Osteoblast (primary cell): ENCODE measurements around the gene GABARAPL2. TPM values are rescaled to one million over a fixed set of nuclear protein-coding genes. Genes with fewer than 3 reads are reported as not detected.

Experiments used
- DNase-seq: peaks from one replicate; pipeline ENCODE4 v3.0.0; 2011; ENCODE audit warnings: low spot score, mixed read lengths; ENCODE audit not compliant: insufficient read length; ENCODE audit errors: missing footprints
- H2AFZ ChIP-seq: 2 replicates; pipeline ENCODE4 v1.6.0; 2011; ENCODE audit warnings: mild to moderate bottlenecking, low read length
- H3K27ac ChIP-seq: 2 replicates; pipeline ENCODE4 v1.5.1; 2011; ENCODE audit warnings: mild to moderate bottlenecking, low read depth, low read length, moderate library complexity
- H3K27me3 ChIP-seq: 2 replicates; pipeline ENCODE4 v1.6.0; 2012; ENCODE audit warnings: mild to moderate bottlenecking, control low read depth, inconsistent platforms, low read length, moderate library complexity; ENCODE audit not compliant: insufficient read depth
- H3K36me3 ChIP-seq: 2 replicates; pipeline ENCODE4 v1.5.1; 2011; ENCODE audit warnings: mild to moderate bottlenecking, low read length, control low read depth, moderate library complexity; ENCODE audit not compliant: insufficient read depth
- H3K4me1 ChIP-seq: 2 replicates; pipeline ENCODE4 v1.5.1; 2011; ENCODE audit warnings: mild to moderate bottlenecking, low read length, control low read depth, moderate library complexity; ENCODE audit not compliant: insufficient read depth
- H3K4me2 ChIP-seq: 2 replicates; pipeline ENCODE4 v1.6.0; 2011; ENCODE audit warnings: mild to moderate bottlenecking, low read length; ENCODE audit not compliant: insufficient read depth
- H3K4me3 ChIP-seq: fragments of 200-600 bp; sonication (generic); 3 replicates; pipeline ENCODE4 v1.5.1; 2012; ENCODE audit warnings: mild to moderate bottlenecking, low read length, inconsistent platforms; ENCODE audit not compliant: insufficient read depth
- H3K79me2 ChIP-seq: 2 replicates; pipeline ENCODE4 v1.6.0; 2012; ENCODE audit warnings: mild to moderate bottlenecking, low read length, control low read depth, inconsistent platforms; ENCODE audit not compliant: insufficient read depth
- H3K9me3 ChIP-seq: 2 replicates; pipeline ENCODE4 v1.5.1; 2011; ENCODE audit warnings: low read depth, low read length, control low read depth
- H4K20me1 ChIP-seq: 2 replicates; pipeline ENCODE4 v1.6.0; 2012; ENCODE audit warnings: mild to moderate bottlenecking, low read length, control low read depth; ENCODE audit not compliant: insufficient read depth
- total RNA-seq: library from RNA; depleted of rRNA; stranded (reverse); fragments of >200 nt; gene quantifications from 2 replicates; pipeline ENCODE4 v1.2.3, GENCODE V29; 2012
- TF ChIP-seq, protein P1 (sequence below): IDR thresholded peaks from 2 replicates; pipeline ENCODE4 v1.5.1; 2011; ENCODE audit warnings: mild to moderate bottlenecking, low read depth, low read length, moderate library complexity; ENCODE audit errors: extremely low read depth

The GABARAPL2 gene
- total RNA-seq, 1 donor, result 32.9 TPM

DNA sequence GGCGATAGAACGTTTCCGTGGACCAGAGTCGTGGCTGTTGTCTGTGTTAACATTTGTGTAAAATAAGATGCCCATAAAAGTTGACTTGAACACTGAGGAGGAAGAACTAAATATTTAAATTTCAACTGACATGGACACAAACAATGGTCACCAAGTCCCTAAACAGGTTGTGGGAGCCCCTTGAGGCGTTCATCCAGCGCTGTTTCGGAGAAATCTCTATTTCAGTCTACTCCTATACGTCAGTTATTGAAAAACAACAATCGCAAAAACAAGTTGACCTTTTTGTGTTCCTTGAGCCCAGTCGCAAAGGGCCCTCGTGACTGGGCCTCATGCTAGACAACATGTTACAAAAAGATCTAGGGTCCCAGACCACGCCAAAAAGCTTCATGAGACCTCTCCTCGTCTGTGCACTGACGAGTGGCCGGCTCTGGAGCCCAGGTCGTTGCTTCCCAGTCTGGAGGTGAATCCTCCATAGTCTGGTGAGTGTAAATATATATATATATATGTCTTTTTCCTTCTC, 9.7 kb upstream of the GABARAPL2 start:
- peak overlapping the region; percentile 92 for H3K4me3 ChIP-seq
- peaks cover 7% of the 10 kb centered on the region for H3K79me2 ChIP-seq
- no peaks in the 10 kb centered on the region for H3K9me3 ChIP-seq
- TF ChIP-seq, protein P1, sequence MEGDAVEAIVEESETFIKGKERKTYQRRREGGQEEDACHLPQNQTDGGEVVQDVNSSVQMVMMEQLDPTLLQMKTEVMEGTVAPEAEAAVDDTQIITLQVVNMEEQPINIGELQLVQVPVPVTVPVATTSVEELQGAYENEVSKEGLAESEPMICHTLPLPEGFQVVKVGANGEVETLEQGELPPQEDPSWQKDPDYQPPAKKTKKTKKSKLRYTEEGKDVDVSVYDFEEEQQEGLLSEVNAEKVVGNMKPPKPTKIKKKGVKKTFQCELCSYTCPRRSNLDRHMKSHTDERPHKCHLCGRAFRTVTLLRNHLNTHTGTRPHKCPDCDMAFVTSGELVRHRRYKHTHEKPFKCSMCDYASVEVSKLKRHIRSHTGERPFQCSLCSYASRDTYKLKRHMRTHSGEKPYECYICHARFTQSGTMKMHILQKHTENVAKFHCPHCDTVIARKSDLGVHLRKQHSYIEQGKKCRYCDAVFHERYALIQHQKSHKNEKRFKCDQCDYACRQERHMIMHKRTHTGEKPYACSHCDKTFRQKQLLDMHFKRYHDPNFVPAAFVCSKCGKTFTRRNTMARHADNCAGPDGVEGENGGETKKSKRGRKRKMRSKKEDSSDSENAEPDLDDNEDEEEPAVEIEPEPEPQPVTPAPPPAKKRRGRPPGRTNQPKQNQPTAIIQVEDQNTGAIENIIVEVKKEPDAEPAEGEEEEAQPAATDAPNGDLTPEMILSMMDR, result no peak
- no peak for DNase-seq
- peak overlapping the region; percentile 96 for H2AFZ ChIP-seq
- no peaks in the 10 kb centered on the region for H3K36me3 ChIP-seq
- H3K4me1 ChIP-seq, result peaks cover 21% of the 10 kb centered on the region
- peak overlapping the region; percentile 94 for H3K4me2 ChIP-seq
- no peaks in the 10 kb centered on the region for H4K20me1 ChIP-seq
- no peaks in the 10 kb centered on the region for H3K27me3 ChIP-seq
- H3K27ac ChIP-seq, result peak overlapping the region; percentile 79

DNA sequence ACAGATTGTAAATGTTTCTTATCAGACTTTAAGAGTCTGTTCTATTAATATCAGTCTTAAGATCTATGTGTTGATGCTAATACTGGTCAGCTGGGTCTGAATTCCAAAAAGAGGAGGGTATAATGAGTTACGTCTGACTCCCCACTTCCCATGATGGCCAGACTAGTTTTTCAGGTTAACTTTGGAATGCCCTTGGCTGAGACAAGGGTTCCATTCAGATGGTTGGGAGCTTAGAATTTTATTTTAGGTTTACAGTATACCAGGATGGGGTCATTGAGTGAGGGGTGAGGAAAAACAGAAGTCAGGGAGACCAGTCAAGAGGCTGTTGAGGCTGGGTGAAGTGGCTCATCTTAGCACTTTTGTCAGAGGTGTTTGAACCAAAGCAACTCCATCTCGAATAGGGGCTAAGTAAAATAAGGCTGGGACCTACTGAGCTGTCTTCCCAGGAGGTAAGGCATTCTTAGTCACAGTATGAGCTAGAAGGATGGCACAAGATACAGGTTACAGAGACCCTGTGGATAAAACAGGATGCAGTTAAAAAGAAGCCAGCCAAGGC, 7.3 kb upstream of the GABARAPL2 start:
- Histone ChIP-seq H3K4me2 (no peak overlapping the region), H3K27me3 (peaks cover 3% of the 10 kb centered on the region), H3K79me2 (peaks cover 2% of the 10 kb centered on the region), H3K9me3 (no peaks in the 10 kb centered on the region), H3K27ac (no peak overlapping the region), H4K20me1 (no peaks in the 10 kb centered on the region), H3K36me3 (no peaks in the 10 kb centered on the region), H3K4me1 (peaks cover 21% of the 10 kb centered on the region), H3K4me3 (no peak overlapping the region), H2AFZ (no peak overlapping the region)
- no peak for DNase-seq
- TF ChIP-seq, protein P1, result no peak

DNA sequence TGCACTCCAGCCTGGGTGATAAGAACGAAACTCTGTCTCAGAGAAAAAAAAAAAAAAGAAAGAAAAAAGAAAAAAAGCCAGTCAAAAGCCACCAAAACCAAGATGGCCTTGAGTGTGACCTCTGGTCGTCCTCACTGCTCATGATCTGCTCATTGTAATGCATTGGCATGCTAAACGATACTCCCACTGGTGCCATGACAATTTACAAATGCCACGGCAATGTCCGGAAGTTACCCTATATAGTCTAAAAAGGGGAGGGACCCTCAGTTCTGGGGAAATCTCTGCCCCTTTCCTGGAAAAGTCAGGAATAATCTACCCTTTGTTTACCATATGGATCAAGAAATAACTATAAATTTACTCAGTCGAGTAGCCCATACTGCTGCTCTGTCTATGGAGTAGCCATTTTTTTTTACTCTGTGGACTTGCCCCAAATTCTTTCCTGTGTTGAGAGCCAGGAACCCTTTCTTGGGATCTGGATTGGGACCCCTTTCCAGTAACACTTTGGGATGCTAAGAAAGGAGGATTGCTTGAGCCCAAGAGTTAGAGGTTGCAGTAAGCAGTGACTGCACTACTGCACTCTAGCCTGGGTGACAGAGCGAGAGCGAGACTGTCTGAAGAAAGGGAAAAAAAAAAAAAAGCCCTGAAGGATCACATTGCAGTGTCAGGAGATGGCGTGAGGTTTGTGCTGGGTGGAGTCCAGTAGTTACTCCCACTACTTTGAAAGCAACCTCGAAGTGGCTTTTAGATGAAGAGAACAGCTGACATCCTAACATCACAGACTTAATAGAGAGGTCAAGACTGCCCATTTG, 6.4 kb upstream of the GABARAPL2 start:
- peak overlapping the region; percentile 53 for H3K4me3 ChIP-seq
- H3K36me3 ChIP-seq, result no peaks in the 10 kb centered on the region
- peaks cover 18% of the 10 kb centered on the region for H3K4me1 ChIP-seq
- peak overlapping the region; percentile 86 for H2AFZ ChIP-seq
- H4K20me1 ChIP-seq, result no peaks in the 10 kb centered on the region
- peak overlapping the region; percentile 75 for H3K4me2 ChIP-seq
- peaks cover 3% of the 10 kb centered on the region for H3K27me3 ChIP-seq
- TF ChIP-seq, protein P1, result no peak
- H3K79me2 ChIP-seq, result no peaks in the 10 kb centered on the region
- DNase-seq, result peak; percentile 92
- peak overlapping the region; percentile 52 for H3K27ac ChIP-seq
- H3K9me3 ChIP-seq, result no peaks in the 10 kb centered on the region

DNA sequence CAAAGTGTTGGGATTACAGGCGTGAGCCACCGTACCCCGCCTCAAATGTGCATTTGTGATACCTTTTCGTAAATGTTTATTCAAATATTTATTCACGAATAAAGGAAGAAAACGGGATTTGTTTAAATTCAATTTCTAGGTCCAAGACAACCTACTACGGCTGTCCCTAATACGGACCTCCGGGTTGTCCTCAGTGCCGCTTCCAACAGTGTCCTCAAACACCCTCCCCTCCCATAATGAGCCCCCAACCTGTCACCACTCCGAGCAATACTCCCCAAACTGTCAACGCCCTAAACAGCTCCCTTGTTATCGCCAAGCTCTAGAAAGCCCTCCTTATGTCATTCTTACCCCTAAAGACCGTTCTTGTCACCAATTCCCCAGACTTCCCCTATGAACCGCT, 539 bp upstream of the GABARAPL2 start:
- H2AFZ ChIP-seq, result peak overlapping the region; percentile 96
- no peak for DNase-seq
- peak overlapping the region; percentile 97 for H3K4me2 ChIP-seq
- H3K4me1 ChIP-seq, result peaks cover 22% of the 10 kb centered on the region
- peaks cover 24% of the 10 kb centered on the region for H3K36me3 ChIP-seq
- H4K20me1 ChIP-seq, result peaks cover 17% of the 10 kb centered on the region
- peaks cover 3% of the 10 kb centered on the region for H3K27me3 ChIP-seq
- peak overlapping the region; percentile 26 for H3K27ac ChIP-seq
- TF ChIP-seq, protein P1, result no peak
- H3K79me2 ChIP-seq, result peaks cover 29% of the 10 kb centered on the region
- no peaks in the 10 kb centered on the region for H3K9me3 ChIP-seq
- H3K4me3 ChIP-seq, result peak overlapping the region; percentile 96
